ENCODE data around the gene SLC24A4.

The SLC24A4 gene

GRCh38 chr14:92516344-92516965 is 193.5 kb downstream of the SLC24A4 start:
- no peaks in the 10 kb centered on the region for H3K36me3 ChIP-seq (ENCODE audit: low read length)
- H3K4me2 ChIP-seq (ENCODE audit: low read depth, low read length, poor library complexity, severe bottlenecking), result no peak overlapping the region
- no peaks in the 10 kb centered on the region for H3K79me2 ChIP-seq (ENCODE audit: insufficient read depth, low read length)
- no peak for TF ChIP-seq EZH2phosphoT487 (conservative IDR thresholded peaks at IDR 0.05; ENCODE audit: low read length)
- no peak for TF ChIP-seq CTCF (IDR thresholded peaks at IDR 0.05; ENCODE audit: insufficient read depth, low read length, poor library complexity, severe bottlenecking)
- no peaks in the 10 kb centered on the region for H3K27me3 ChIP-seq (ENCODE audit: low read length)
- no peaks in the 10 kb centered on the region for H4K20me1 ChIP-seq (ENCODE audit: low read depth, low read length)
- no peak overlapping the region for H3K4me3 ChIP-seq (ENCODE audit: insufficient read depth, low read length, poor library complexity, severe bottlenecking)
- no peak overlapping the region for H3K9ac ChIP-seq (ENCODE audit: low read length)
- no peak overlapping the region for H3K27ac ChIP-seq (ENCODE audit: low read depth, low read length)
- H2AFZ ChIP-seq (ENCODE audit: low read depth, low read length, severe bottlenecking), result no peak overlapping the region
- H3K9me3 ChIP-seq (ENCODE audit: insufficient read depth, low read length), result no peaks in the 10 kb centered on the region
- H3F3A ChIP-seq (ENCODE audit: insufficient read depth), result no peaks in the 10 kb centered on the region
- no peaks in the 10 kb centered on the region for H3K9me2 ChIP-seq (replicated peaks; ENCODE audit: insufficient read depth, low read length)

GRCh38 chr14:92516966-92517506 is 194.1 kb downstream of the SLC24A4 start:
- Histone ChIP-seq H2AFZ (ENCODE audit: low read depth, low read length, severe bottlenecking) (no peak overlapping the region), H4K20me1 (ENCODE audit: low read depth, low read length) (no peaks in the 10 kb centered on the region), H3K9me2 (replicated peaks; ENCODE audit: insufficient read depth, low read length) (no peaks in the 10 kb centered on the region), H3K27ac (ENCODE audit: low read depth, low read length) (no peak overlapping the region), H3K4me2 (ENCODE audit: low read depth, low read length, poor library complexity, severe bottlenecking) (no peak overlapping the region), H3K79me2 (ENCODE audit: insufficient read depth, low read length) (no peaks in the 10 kb centered on the region), H3K9me3 (ENCODE audit: insufficient read depth, low read length) (no peaks in the 10 kb centered on the region), H3K9ac (ENCODE audit: low read length) (no peak overlapping the region), H3K36me3 (ENCODE audit: low read length) (no peaks in the 10 kb centered on the region), H3K27me3 (ENCODE audit: low read length) (no peaks in the 10 kb centered on the region), H3K4me3 (ENCODE audit: insufficient read depth, low read length, poor library complexity, severe bottlenecking) (no peak overlapping the region), H3F3A (ENCODE audit: insufficient read depth) (no peaks in the 10 kb centered on the region)
- TF ChIP-seq EZH2phosphoT487 (conservative IDR thresholded peaks at IDR 0.05; ENCODE audit: low read length) (no peak), CTCF (IDR thresholded peaks at IDR 0.05; ENCODE audit: insufficient read depth, low read length, poor library complexity, severe bottlenecking) (no peak)

GRCh38 chr14:92517761-92518160 is 194.8 kb downstream of the SLC24A4 start:
- no peaks in the 10 kb centered on the region for H3K9me2 ChIP-seq (replicated peaks; ENCODE audit: insufficient read depth, low read length)
- no peak overlapping the region for H3K27ac ChIP-seq (ENCODE audit: low read depth, low read length)
- TF ChIP-seq EZH2phosphoT487 (conservative IDR thresholded peaks at IDR 0.05; ENCODE audit: low read length) (no peak), CTCF (IDR thresholded peaks at IDR 0.05; ENCODE audit: insufficient read depth, low read length, poor library complexity, severe bottlenecking) (no peak)
- H2AFZ ChIP-seq (ENCODE audit: low read depth, low read length, severe bottlenecking), result no peak overlapping the region
- H3K79me2 ChIP-seq (ENCODE audit: insufficient read depth, low read length), result no peaks in the 10 kb centered on the region
- H3K27me3 ChIP-seq (ENCODE audit: low read length), result no peaks in the 10 kb centered on the region
- H4K20me1 ChIP-seq (ENCODE audit: low read depth, low read length), result no peaks in the 10 kb centered on the region
- no peaks in the 10 kb centered on the region for H3F3A ChIP-seq (ENCODE audit: insufficient read depth)
- no peak overlapping the region for H3K4me2 ChIP-seq (ENCODE audit: low read depth, low read length, poor library complexity, severe bottlenecking)
- no peak overlapping the region for H3K4me3 ChIP-seq (ENCODE audit: insufficient read depth, low read length, poor library complexity, severe bottlenecking)
- no peaks in the 10 kb centered on the region for H3K36me3 ChIP-seq (ENCODE audit: low read length)
- H3K9ac ChIP-seq (ENCODE audit: low read length), result no peak overlapping the region
- H3K9me3 ChIP-seq (ENCODE audit: insufficient read depth, low read length), result no peaks in the 10 kb centered on the region
